GM23338 (cell line): Measurements from ENCODE around the gene AQP10.

Experiments
- CTCF ChIP-seq, 2 experiments: fragments of 200-600 bp in 1 of 2; sonication (generic) in 1 of 2; conservative IDR thresholded peaks; 2 replicates each; pipeline versions ENCODE4 v1.5.1 to v1.6.1; 2016 to 2017; ENCODE audit warnings: antibody characterized with exemption in 2 of 2, low read depth in 2 of 2, mild to moderate bottlenecking in 2 of 2, moderate library complexity in 1 of 2
- EZH2 ChIP-seq: fragments of 200-600 bp; sonication (generic); IDR thresholded peaks from one replicate; pipeline ENCODE4 v1.8.0; 2017; ENCODE audit warnings: antibody characterized with exemption, mild to moderate bottlenecking, low read depth; ENCODE audit not compliant: unreplicated experiment
- REST ChIP-seq: IDR thresholded peaks from one replicate; pipeline ENCODE4 v1.6.1; 2018; ENCODE audit warnings: antibody characterized with exemption; ENCODE audit not compliant: unreplicated experiment

- TF ChIP-seq CTCF (conservative IDR thresholded peaks at IDR 0.05; ENCODE audit: low read depth in 2 of 2) = peak in 1 of 2 experiments; percentile 52; a peak in 3 of 4 replicates
- no peak for TF ChIP-seq EZH2
- TF ChIP-seq REST = no peak
These were observed 32.6 kb downstream of the AQP10 start for GRCh38 chr1:154353460-154353904.
